WTC11 (cell line): ENCODE results near the gene NGDN. TPM values are rescaled to one million over a fixed set of nuclear protein-coding genes. Genes with fewer than 3 reads are reported as not detected.

ENCODE experiments used
- ATAC-seq: fragments of 200-7000 bp; cut with Tn5 transposase; 2 replicates; pipeline ENCODE4 v1.10.0; 2021; ENCODE audit warnings: mild to moderate bottlenecking, moderate library complexity
- CTCF ChIA-PET: fragments of 300-600 bp; sonication (Branson Sonifier 250); formaldehyde crosslinking; loops from one replicate; lab custom pipeline; 2021; ENCODE audit warnings: antibody characterized with exemption; lab: Charles Lee
- POLR2A ChIA-PET: fragments of 350-600 bp; sonication (Branson Sonifier 250); formaldehyde crosslinking; loops from one replicate; lab custom pipeline; 2021; ENCODE audit warnings: antibody characterized with exemption; lab: Charles Lee
- DNase-seq: peaks from one replicate; pipeline ENCODE4 v3.0.0; 2021; ENCODE audit warnings: low spot score
- H3K27ac Mint-ChIP-seq: 2 replicates; pipeline ENCODE4 v1.8.0; 2021; ENCODE audit warnings: mixed read lengths
- H3K27me3 Mint-ChIP-seq: 2 replicates; pipeline ENCODE4 v1.8.0; 2021; ENCODE audit warnings: low read depth, mild to moderate bottlenecking, moderate library complexity, mixed read lengths
- H3K36me3 Mint-ChIP-seq: 2 replicates; pipeline ENCODE4 v1.8.0; 2021; ENCODE audit warnings: mixed read lengths
- H3K4me1 Mint-ChIP-seq: 2 replicates; pipeline ENCODE4 v1.8.0; 2022; ENCODE audit warnings: mixed read lengths
- H3K4me3 Mint-ChIP-seq: 2 replicates; pipeline ENCODE4 v1.8.0; 2021; ENCODE audit warnings: mild to moderate bottlenecking, moderate library complexity, mixed read lengths
- H3K9me3 Mint-ChIP-seq: 2 replicates; pipeline ENCODE4 v1.8.0; 2021; ENCODE audit warnings: mixed read lengths
- AR ChIP-seq: fragments of 250-450 bp; sonication (Bioruptor Pico); IDR thresholded peaks from 2 replicates; pipeline ENCODE4 v1.9.0; 2021; ENCODE audit warnings: mild to moderate bottlenecking
- ARID4B ChIP-seq: sonication (generic); formaldehyde crosslinking; IDR thresholded peaks from 2 replicates; pipeline ENCODE4 v1.8.0; 2023; ENCODE audit warnings: missing genetic modification reagents, mild to moderate bottlenecking, borderline replicate concordance
- CTCF ChIP-seq: fragments of 200-600 bp; IDR thresholded peaks from 2 replicates; pipeline ENCODE4 v1.8.0; 2022; ENCODE audit warnings: antibody characterized with exemption
- EMX1 ChIP-seq: fragments of 250-450 bp; sonication (Bioruptor Pico); IDR thresholded peaks from 2 replicates; pipeline ENCODE4 v1.8.0; 2021; ENCODE audit warnings: mild to moderate bottlenecking
- ESRRA ChIP-seq: sonication (generic); formaldehyde crosslinking; IDR thresholded peaks from 2 replicates; pipeline ENCODE4 v1.8.1; 2022; ENCODE audit warnings: mild to moderate bottlenecking, missing genetic modification reagents, borderline replicate concordance
- FOXK1 ChIP-seq: sonication (generic); formaldehyde crosslinking; IDR thresholded peaks from 2 replicates; pipeline ENCODE4 v1.8.0; 2022; ENCODE audit warnings: mild to moderate bottlenecking, moderate library complexity, missing genetic modification reagents
- GRHL2 ChIP-seq: fragments of 250-450 bp; sonication (Bioruptor Pico); IDR thresholded peaks from 2 replicates; pipeline ENCODE4 v1.8.0; 2022; ENCODE audit warnings: mild to moderate bottlenecking, moderate library complexity; ENCODE audit not compliant: insufficient replicate concordance, severe bottlenecking
- NFE2L1 ChIP-seq: sonication (generic); formaldehyde crosslinking; IDR thresholded peaks from 2 replicates; pipeline ENCODE4 v1.8.1; 2023; ENCODE audit warnings: missing genetic modification reagents
- OVOL2 ChIP-seq: fragments of 250-450 bp; sonication (Bioruptor Pico); IDR thresholded peaks from 2 replicates; pipeline ENCODE4 v1.9.0; 2021; ENCODE audit warnings: mild to moderate bottlenecking, borderline replicate concordance
- SMAD3 ChIP-seq: sonication (generic); formaldehyde crosslinking; IDR thresholded peaks from 2 replicates; pipeline ENCODE4 v1.8.0; 2022; ENCODE audit warnings: missing genetic modification reagents, mild to moderate bottlenecking, borderline replicate concordance
- SP1 ChIP-seq: sonication (generic); formaldehyde crosslinking; conservative IDR thresholded peaks from 2 replicates; pipeline ENCODE4 v1.8.1; 2022; ENCODE audit warnings: missing genetic modification reagents
- TCF7 ChIP-seq: sonication (generic); formaldehyde crosslinking; IDR thresholded peaks from 2 replicates; pipeline ENCODE4 v1.8.0; 2022; ENCODE audit warnings: mild to moderate bottlenecking, low read depth, missing genetic modification reagents, moderate library complexity
- ZBTB21 ChIP-seq: sonication (generic); formaldehyde crosslinking; IDR thresholded peaks from 2 replicates; pipeline ENCODE4 v1.8.1; 2023; ENCODE audit warnings: mild to moderate bottlenecking, missing genetic modification reagents, borderline replicate concordance
- ZNF317 ChIP-seq: sonication (generic); formaldehyde crosslinking; IDR thresholded peaks from 2 replicates; pipeline ENCODE4 v1.8.1; 2023; ENCODE audit warnings: low read depth, mild to moderate bottlenecking, moderate library complexity, missing genetic modification reagents, borderline replicate concordance
- total RNA-seq: library from RNA; stranded (reverse); gene quantifications from 3 replicates; pipeline ENCODE4 v1.2.3, GENCODE V29; 2021
- TF ChIP-seq, protein P1 (sequence below): sonication (generic); formaldehyde crosslinking; IDR thresholded peaks from 2 replicates; pipeline ENCODE4 v1.8.0; 2023; ENCODE audit warnings: mild to moderate bottlenecking, missing genetic modification reagents
- TF ChIP-seq, protein P2 (sequence below): sonication (generic); formaldehyde crosslinking; IDR thresholded peaks from 2 replicates; pipeline ENCODE4 v1.8.1; 2023; ENCODE audit warnings: mild to moderate bottlenecking, missing genetic modification reagents
- TF ChIP-seq, protein P3 (sequence below): fragments of 250-450 bp; sonication (Bioruptor Pico); conservative IDR thresholded peaks from 2 replicates; pipeline ENCODE4 v1.9.0; 2021; ENCODE audit warnings: mild to moderate bottlenecking

NGDN gene
- total RNA-seq, 1 experiment from 2014 or later: 45.5 TPM

GRCh38 chr14:23446291-23446851, 23.1 kb upstream of the NGDN start (continued):
- TF ChIP-seq, protein P1, sequence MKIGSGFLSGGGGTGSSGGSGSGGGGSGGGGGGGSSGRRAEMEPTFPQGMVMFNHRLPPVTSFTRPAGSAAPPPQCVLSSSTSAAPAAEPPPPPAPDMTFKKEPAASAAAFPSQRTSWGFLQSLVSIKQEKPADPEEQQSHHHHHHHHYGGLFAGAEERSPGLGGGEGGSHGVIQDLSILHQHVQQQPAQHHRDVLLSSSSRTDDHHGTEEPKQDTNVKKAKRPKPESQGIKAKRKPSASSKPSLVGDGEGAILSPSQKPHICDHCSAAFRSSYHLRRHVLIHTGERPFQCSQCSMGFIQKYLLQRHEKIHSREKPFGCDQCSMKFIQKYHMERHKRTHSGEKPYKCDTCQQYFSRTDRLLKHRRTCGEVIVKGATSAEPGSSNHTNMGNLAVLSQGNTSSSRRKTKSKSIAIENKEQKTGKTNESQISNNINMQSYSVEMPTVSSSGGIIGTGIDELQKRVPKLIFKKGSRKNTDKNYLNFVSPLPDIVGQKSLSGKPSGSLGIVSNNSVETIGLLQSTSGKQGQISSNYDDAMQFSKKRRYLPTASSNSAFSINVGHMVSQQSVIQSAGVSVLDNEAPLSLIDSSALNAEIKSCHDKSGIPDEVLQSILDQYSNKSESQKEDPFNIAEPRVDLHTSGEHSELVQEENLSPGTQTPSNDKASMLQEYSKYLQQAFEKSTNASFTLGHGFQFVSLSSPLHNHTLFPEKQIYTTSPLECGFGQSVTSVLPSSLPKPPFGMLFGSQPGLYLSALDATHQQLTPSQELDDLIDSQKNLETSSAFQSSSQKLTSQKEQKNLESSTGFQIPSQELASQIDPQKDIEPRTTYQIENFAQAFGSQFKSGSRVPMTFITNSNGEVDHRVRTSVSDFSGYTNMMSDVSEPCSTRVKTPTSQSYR (CRISPR knock-in tag): no peak
- TF ChIP-seq ESRRA (CRISPR knock-in tag) (no peak), ZBTB21 (CRISPR knock-in tag) (no peak), AR (CRISPR knock-in tag) (no peak)

DNA sequence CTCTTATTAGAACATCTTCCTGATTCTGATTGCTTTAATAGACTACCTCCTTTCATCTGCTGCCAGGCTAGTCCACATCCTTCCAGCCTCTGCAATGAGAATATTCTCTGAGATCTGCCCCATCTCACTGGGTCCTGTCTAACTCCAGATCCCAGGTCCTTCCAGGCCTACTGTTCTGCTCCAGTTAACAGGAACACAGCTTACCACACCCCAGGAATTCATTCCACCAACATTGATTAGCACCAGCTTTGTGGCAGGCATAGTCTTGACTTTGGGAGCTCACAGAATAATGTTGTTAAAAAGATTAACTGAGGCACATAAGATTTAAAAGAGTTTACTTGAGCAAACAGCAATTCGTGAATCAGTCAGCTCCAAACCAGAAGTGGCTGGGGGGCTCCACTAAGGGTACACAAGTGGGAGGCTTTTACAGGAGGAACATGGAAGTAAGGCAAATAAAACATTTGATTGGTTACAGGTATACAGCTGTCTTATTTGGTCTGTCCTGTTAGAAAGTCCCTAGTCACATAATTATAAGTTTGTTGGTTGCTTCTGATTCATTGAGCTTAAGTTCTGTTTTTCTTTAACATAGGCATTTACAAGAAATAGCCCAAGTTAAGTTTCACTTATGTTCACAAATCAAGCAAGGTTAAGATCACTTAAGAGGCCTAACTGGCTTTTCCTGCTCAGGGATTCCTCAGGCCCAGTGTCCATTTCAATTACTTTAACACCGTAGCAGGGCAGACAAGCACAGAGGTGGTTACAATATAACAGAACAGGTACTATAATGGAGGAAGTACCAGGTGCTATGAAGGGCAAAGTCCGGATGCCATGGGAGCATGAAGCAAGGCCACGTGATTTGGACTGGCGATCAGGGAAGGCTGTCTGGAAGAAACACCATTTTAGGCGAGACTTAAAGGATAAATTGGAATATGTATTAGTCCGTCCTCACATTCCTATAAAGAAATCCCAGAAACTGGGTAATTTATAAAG, 21.8 kb upstream of the NGDN start:
- CTCF ChIA-PET: interaction anchor here (1.5 kb wide), 1 partner anchor 11 kb away, joined by 4 read pairs; no protein-coding TSS in a partner anchor
- Mint-ChIP-seq H3K9me3 (no peaks in the 10 kb centered on the region), H3K27ac (no peak overlapping the region), H3K4me1 (peaks cover 18% of the 10 kb centered on the region), H3K36me3 (no peaks in the 10 kb centered on the region), H3K4me3 (no peak overlapping the region), H3K27me3 (peaks cover 12% of the 10 kb centered on the region)
- TF ChIP-seq EMX1 (no peak), SP1 (CRISPR knock-in tag) (no peak), OVOL2 (CRISPR knock-in tag) (no peak), FOXK1 (no peak), GRHL2 (no peak), CTCF (no peak), ZNF317 (no peak), TCF7 (CRISPR knock-in tag) (no peak), NFE2L1 (CRISPR knock-in tag) (no peak), SMAD3 (CRISPR knock-in tag) (no peak), ARID4B (CRISPR knock-in tag) (no peak)
- TF ChIP-seq, protein P2, sequence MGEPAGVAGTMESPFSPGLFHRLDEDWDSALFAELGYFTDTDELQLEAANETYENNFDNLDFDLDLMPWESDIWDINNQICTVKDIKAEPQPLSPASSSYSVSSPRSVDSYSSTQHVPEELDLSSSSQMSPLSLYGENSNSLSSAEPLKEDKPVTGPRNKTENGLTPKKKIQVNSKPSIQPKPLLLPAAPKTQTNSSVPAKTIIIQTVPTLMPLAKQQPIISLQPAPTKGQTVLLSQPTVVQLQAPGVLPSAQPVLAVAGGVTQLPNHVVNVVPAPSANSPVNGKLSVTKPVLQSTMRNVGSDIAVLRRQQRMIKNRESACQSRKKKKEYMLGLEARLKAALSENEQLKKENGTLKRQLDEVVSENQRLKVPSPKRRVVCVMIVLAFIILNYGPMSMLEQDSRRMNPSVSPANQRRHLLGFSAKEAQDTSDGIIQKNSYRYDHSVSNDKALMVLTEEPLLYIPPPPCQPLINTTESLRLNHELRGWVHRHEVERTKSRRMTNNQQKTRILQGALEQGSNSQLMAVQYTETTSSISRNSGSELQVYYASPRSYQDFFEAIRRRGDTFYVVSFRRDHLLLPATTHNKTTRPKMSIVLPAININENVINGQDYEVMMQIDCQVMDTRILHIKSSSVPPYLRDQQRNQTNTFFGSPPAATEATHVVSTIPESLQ (CRISPR knock-in tag): no peak
- TF ChIP-seq, protein P3, sequence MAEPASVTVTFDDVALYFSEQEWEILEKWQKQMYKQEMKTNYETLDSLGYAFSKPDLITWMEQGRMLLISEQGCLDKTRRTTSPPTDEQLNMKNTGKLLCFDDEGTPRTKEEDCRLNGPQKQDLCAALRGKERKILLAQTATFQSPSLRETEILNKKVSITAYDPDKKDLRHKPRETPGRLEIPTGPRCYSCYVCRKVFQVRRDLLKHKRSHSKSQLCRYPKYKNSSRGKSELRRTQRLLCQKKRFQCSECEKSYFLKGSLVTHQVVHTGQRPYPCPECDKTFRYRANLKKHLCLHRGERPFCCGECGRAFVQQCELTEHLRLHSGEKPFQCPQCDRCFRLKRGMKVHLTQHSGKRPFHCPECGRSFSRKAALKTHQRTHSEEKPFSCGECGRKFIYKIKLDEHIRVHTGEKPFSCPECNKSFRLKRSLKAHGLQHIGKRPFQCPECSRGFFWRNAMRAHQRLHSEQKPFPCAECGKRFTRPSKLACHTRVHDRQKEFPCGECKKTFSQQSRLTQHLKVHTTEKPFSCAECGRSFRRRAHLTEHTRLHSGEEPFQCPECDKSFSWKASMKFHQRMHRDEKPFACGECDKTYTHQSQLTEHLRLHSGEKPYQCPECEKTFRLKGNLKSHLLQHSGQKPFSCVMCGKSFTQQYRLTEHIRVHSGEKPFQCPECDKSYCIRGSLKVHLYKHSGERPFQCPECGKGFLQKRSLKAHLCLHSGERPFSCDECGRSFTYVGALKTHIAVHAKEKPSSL: no peak
- DNase-seq: no peak
- POLR2A ChIA-PET: interaction anchor here (0.9 kb wide), 1 partner anchor 95 kb away, joined by 3 read pairs; the partner anchor contains the start of gene SLC22A17
- no peak for ATAC-seq
